ENCODE results near the gene CYP2S1.
"Not testable (repeated sequence)": the region's sequence is repeated elsewhere in the genome, so short reads cannot be mapped to it uniquely, and the experiment has no call there.

Gene CYP2S1

GRCh38 chr19:41226874-41227390 is 33.9 kb downstream of the CYP2S1 start:
- DNase-seq: no peak

DNA sequence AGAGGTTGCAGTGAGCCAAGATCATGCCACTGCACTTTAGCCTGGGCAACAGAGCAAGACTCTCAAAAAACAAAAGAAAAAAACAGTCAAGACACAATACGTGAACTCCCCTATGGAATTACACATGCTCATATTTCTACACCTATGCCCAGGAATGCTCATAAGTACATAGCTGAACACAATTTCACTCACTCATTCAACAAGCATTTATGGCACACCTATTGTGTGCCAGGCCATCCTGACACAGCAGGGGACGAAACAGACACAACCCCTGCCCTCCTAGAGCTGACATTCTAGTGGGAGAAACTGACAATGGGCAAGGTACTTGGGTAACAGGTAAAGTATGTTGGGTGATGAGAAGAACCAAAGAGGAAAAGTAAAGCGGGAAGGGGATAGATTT is 35.5 kb downstream of the CYP2S1 start:
- no peak for DNase-seq

GRCh38 chr19:41229338-41229737 is 36.3 kb downstream of the CYP2S1 start:
- not testable (repeated sequence) for DNase-seq

- no peak for DNase-seq
Observed at GRCh38 chr19:41230067-41230857, 37.2 kb downstream of the CYP2S1 start.

GRCh38 chr19:41232686-41233085 is 39.7 kb downstream of the CYP2S1 start:
- DNase-seq: no peak

- peak; percentile 49 for DNase-seq
Observed at GRCh38 chr19:41233748-41234240, 40.8 kb downstream of the CYP2S1 start.

DNA sequence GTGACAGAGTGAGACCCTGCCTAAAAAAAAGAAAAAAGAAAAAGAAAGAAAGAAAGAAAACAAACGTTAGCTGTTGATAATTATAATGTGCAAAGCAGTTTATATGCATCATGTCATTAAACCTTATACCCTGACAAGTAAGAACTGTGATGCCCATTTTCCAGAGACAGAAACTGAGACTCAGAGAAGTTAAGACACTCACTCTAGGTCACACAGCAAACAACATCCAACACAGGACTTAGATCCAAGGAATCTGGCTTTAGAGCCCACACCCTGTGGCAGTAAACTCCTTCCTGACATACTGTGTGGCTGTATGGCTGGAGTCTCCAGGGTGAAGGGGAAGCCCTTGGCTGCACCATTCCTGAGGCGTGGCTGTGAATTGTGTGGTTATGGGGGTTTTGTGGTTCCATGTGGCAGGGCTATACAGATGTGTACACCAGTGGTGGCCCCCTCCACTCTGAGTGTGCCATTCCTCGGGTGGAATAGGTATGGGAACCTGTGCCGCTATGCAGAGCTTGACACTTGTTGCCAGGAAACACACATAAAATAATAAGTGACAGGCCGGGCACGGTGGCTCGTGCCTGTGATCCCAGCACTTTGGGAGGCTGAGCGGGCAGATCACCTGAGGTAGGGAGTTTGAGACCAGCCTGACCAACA is 41.6 kb downstream of the CYP2S1 start:
- DNase-seq: no peak

- no peak for DNase-seq
Observed at GRCh38 chr19:41235480-41235879, 42.5 kb downstream of the CYP2S1 start.

GRCh38 chr19:41238244-41238643 is 45.2 kb downstream of the CYP2S1 start:
- no peak for DNase-seq

- DNase-seq: no peak
Observed at GRCh38 chr19:41239363-41239762, 46.3 kb downstream of the CYP2S1 start.

GRCh38 chr19:41239961-41240574 is 47.0 kb downstream of the CYP2S1 start:
- DNase-seq: no peak

DNA sequence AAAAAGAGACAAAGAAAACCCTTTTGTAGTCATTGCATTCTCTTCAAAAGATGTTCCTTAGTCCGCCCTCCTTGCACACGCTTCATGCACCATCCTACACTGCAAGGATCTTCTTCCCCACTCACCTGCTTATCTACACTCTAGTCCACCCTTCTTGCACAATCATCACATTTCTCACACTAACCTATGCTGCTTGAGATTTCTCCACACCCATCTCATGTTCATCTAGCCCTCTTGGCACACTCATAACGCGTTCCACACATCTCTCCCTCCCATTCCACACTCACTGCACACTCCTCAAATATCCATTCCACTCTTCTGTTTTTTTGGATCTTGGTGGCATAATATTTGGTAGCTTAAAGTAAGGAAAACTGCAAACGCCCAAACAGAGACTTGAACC is 48.8 kb downstream of the CYP2S1 start:
- DNase-seq: no peak

- no peak for DNase-seq
Observed at GRCh38 chr19:41244117-41244516, 51.1 kb downstream of the CYP2S1 start.

DNA sequence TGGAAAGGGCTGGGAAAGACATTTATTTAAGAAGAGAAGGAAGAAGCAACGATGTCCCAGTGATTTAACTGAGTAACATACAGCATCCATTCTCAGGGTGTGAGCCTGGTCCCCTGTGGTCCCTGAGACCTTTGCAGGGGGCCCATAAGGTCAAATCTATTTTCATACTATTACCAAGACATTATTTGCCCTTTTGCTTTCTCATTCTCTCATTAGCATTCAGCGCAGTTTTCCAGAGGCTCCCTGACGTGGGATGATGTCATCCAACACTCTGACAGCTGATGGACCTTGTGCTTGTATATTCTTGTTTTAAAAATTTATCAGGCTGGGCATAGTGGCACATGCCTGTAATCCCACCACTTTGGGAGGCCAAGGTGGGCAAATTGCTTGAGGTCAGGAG is 52.8 kb downstream of the CYP2S1 start:
- DNase-seq: no peak

GRCh38 chr19:41248895-41249294 is 55.9 kb downstream of the CYP2S1 start:
- no peak for DNase-seq

- DNase-seq: no peak
Observed at GRCh38 chr19:41249707-41250423, 56.8 kb downstream of the CYP2S1 start.

DNA sequence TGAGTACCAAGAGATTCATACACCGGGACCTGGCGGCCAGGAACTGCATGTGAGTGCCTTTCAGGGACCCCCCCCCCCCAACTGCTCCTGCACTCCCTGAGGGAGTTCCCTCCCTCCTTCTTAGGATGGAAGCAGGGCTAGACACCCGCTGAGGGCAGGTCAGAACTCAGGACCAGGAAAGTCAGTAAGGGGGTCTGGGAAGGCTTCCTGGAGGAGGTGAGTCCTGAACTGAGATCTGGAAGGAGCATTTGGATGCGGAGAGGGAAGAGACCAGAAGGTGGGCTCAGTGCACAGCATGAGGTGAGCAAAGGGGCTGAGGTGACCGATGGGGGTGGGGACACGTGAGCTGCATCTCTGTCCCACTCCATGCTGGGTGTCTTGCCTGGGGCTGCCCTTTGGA is 60.6 kb downstream of the CYP2S1 start:
- no peak for DNase-seq

DNA sequence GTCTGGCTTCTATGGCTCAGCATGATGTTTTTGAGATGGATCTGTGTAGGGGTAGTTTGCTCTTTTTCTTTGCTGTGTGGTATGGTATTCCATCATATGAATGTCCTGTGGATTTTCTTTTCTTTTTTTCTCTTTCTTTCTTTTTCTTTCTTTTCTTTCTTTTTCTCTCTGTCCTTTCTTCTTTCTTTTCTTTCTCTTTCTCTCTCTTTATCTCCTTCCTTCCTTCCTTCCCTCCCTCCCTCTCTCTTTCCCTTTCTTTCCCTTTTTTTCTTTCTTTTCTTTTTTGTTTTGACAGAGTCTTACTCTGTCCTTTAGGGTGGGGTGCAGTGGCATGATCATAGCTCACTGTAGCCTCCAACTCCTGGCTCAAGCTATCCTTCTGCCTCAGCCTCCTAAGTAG is 62.2 kb downstream of the CYP2S1 start:
- DNase-seq: no peak
